Neutrophil (primary cell): ENCODE measurements around the gene CLCN1.

ENCODE experiments used
- H3K27ac ChIP-seq: fragments of 200-600 bp; sonication (generic); 2 replicates; pipeline ENCODE4 v1.5.1; 2016; ENCODE audit warnings: mild to moderate bottlenecking, moderate library complexity
- H3K27me3 ChIP-seq: fragments of 200-600 bp; sonication (generic); 2 replicates; pipeline ENCODE4 v1.6.0; 2016; ENCODE audit warnings: mild to moderate bottlenecking
- H3K36me3 ChIP-seq: fragments of 200-600 bp; sonication (generic); 2 replicates; pipeline ENCODE4 v1.5.1; 2017
- H3K4me1 ChIP-seq, 2 experiments: fragments of 200-600 bp in 1 of 2; sonication (generic) in 1 of 2; 1 replicate in 1 of 2; 2 replicates in 1 of 2; pipeline versions ENCODE4 v1.5.1 to v1.6.1; 2013 to 2016; ENCODE audit warnings: low read depth in 1 of 2, low read length in 1 of 2, mild to moderate bottlenecking in 1 of 2, moderate library complexity in 1 of 2; ENCODE audit not compliant: control insufficient read depth in 1 of 2, insufficient read depth in 1 of 2
- H3K4me3 ChIP-seq, 2 experiments: fragments of 200-600 bp in 1 of 2; sonication (generic) in 1 of 2; 1 replicate in 1 of 2; 2 replicates in 1 of 2; pipeline ENCODE4 v1.5.1; 2013 to 2016; ENCODE audit warnings: low read depth in 1 of 2, low read length in 1 of 2, mild to moderate bottlenecking in 1 of 2, moderate library complexity in 1 of 2
- H3K9me3 ChIP-seq: fragments of 200-600 bp; sonication (generic); 2 replicates; pipeline ENCODE4 v1.5.1; 2016
- TF ChIP-seq, protein P1 (sequence below): fragments of 200-600 bp; sonication (generic); IDR thresholded peaks from 2 replicates; pipeline ENCODE4 v1.5.1; 2016; ENCODE audit warnings: antibody characterized with exemption

The CLCN1 gene

DNA sequence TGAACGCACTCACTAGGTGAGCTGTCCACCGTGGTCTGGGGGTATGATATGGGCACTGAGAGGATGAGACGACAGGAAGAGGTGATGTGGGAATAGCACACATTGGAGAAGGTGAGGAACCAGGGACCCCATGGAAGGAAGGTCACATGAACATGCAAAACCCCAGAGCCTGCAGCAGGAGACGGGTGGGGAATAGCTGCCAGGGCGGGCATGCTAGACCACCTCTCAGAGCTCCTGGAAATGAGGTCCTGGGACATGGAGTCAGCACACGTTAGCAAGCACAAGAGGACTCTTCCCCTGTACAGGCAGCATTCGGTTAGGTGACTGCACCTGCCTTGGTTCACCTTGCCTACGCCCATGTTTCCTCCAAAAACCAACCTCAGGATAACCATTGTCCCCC, 38.5 kb downstream of the CLCN1 start:
- peaks cover 18% of the 10 kb centered on the region for H3K27me3 ChIP-seq
- no peaks in the 10 kb centered on the region for H3K9me3 ChIP-seq
- H3K36me3 ChIP-seq = no peaks in the 10 kb centered on the region

GRCh38 chr7:143354965-143355364, 39.1 kb downstream of the CLCN1 start:
- Histone ChIP-seq H3K36me3 (no peaks in the 10 kb centered on the region), H3K4me1 (no peaks in the 10 kb centered on the region), H3K9me3 (no peaks in the 10 kb centered on the region), H3K4me3 (no peak overlapping the region), H3K27me3 (peaks cover 24% of the 10 kb centered on the region), H3K27ac (no peak overlapping the region)
- TF ChIP-seq, protein P1, sequence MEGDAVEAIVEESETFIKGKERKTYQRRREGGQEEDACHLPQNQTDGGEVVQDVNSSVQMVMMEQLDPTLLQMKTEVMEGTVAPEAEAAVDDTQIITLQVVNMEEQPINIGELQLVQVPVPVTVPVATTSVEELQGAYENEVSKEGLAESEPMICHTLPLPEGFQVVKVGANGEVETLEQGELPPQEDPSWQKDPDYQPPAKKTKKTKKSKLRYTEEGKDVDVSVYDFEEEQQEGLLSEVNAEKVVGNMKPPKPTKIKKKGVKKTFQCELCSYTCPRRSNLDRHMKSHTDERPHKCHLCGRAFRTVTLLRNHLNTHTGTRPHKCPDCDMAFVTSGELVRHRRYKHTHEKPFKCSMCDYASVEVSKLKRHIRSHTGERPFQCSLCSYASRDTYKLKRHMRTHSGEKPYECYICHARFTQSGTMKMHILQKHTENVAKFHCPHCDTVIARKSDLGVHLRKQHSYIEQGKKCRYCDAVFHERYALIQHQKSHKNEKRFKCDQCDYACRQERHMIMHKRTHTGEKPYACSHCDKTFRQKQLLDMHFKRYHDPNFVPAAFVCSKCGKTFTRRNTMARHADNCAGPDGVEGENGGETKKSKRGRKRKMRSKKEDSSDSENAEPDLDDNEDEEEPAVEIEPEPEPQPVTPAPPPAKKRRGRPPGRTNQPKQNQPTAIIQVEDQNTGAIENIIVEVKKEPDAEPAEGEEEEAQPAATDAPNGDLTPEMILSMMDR = no peak

More for the DNA sequence above, 38.5 kb downstream of the CLCN1 start:
- Histone ChIP-seq H3K4me3 (no peak overlapping the region), H3K27ac (no peak overlapping the region), H3K4me1 (no peaks in the 10 kb centered on the region)
- TF ChIP-seq, protein P1 = no peak

- no peak overlapping the region for H3K4me3 ChIP-seq
- H3K36me3 ChIP-seq = no peaks in the 10 kb centered on the region
- H3K27ac ChIP-seq = no peak overlapping the region
- no peaks in the 10 kb centered on the region for H3K4me1 ChIP-seq
- TF ChIP-seq, protein P1 = no peak
- no peaks in the 10 kb centered on the region for H3K9me3 ChIP-seq
- peaks cover 32% of the 10 kb centered on the region for H3K27me3 ChIP-seq
Observed at GRCh38 chr7:143355450-143356385, 39.8 kb downstream of the CLCN1 start.

- Histone ChIP-seq H3K27ac (no peak overlapping the region), H3K4me3 (no peak overlapping the region), H3K36me3 (no peaks in the 10 kb centered on the region), H3K9me3 (no peaks in the 10 kb centered on the region), H3K4me1 (no peaks in the 10 kb centered on the region), H3K27me3 (peaks cover 40% of the 10 kb centered on the region)
- TF ChIP-seq, protein P1 = no peak
Observed at GRCh38 chr7:143356414-143357050, 40.6 kb downstream of the CLCN1 start.

GRCh38 chr7:143358626-143359025, 42.7 kb downstream of the CLCN1 start:
- Histone ChIP-seq H3K4me3 (no peak overlapping the region), H3K4me1 (peaks cover 6 to 14% of the 10 kb centered on the region in 2 experiments), H3K27me3 (peaks cover 61% of the 10 kb centered on the region), H3K36me3 (no peaks in the 10 kb centered on the region), H3K9me3 (no peaks in the 10 kb centered on the region), H3K27ac (no peak overlapping the region)
- TF ChIP-seq, protein P1 = no peak
